Naive thymus-derived CD4-positive, alpha-beta T cell (primary cell): ENCODE data around the gene SYT3. TPM values are rescaled to one million over a fixed set of nuclear protein-coding genes. Genes with fewer than 3 reads are reported as not detected.
"Not testable (repeated sequence)": the region's sequence is repeated elsewhere in the genome, so short reads cannot be mapped to it uniquely, and the experiment has no call there.

Source experiments
- ATAC-seq: fragments of 150-1000 bp; cut with Tn5 transposase; 2 replicates; pipeline ENCODE4 v1.10.0; 2021; ENCODE audit warnings: mild to moderate bottlenecking, moderate library complexity
- CTCF ChIA-PET: fragments of 350-600 bp; sonication (Branson Sonifier 250); formaldehyde crosslinking; loops from one replicate; lab custom pipeline; 2021; ENCODE audit warnings: antibody characterized with exemption; lab: Charles Lee
- POLR2A ChIA-PET: fragments of 350-600 bp; sonication (Branson Sonifier 250); formaldehyde crosslinking; loops from one replicate; lab custom pipeline; 2021; ENCODE audit warnings: antibody characterized with exemption, inconsistent platforms; lab: Charles Lee
- DNase-seq, 9 donors: peaks; one replicate each; pipeline versions ENCODE4 v3.0.0 to v3.0.0-alpha.2; 2020 to 2022; ENCODE audit warnings: mixed read lengths in 1 of 9
- H3K27ac ChIP-seq: one replicate; pipeline ENCODE4 v1.7.0; 2013; ENCODE audit warnings: mild to moderate bottlenecking, low read depth, low read length, moderate library complexity
- H3K27me3 ChIP-seq, 2 donors: one replicate each; pipeline ENCODE4 v1.7.0; 2013; ENCODE audit warnings: low read length in 2 of 2, mild to moderate bottlenecking in 2 of 2, moderate library complexity in 2 of 2; ENCODE audit not compliant: control insufficient read depth in 2 of 2, insufficient read depth in 2 of 2
- H3K36me3 ChIP-seq, 3 experiments: 1 replicate in 2 of 3; 2 replicates in 1 of 3; pipeline ENCODE4 v1.7.0; 2013; ENCODE audit warnings: low read length in 3 of 3, mild to moderate bottlenecking in 3 of 3, moderate library complexity in 1 of 3; ENCODE audit not compliant: insufficient read depth in 3 of 3, control insufficient read depth in 2 of 3
- H3K4me1 ChIP-seq, 2 donors: one replicate each; pipeline ENCODE4 v1.7.0; 2013; ENCODE audit warnings: low read length in 2 of 2, mild to moderate bottlenecking in 2 of 2, moderate library complexity in 1 of 2; ENCODE audit not compliant: control insufficient read depth in 2 of 2, insufficient read depth in 2 of 2
- H3K4me3 ChIP-seq: 2 replicates; pipeline ENCODE4 v1.7.0; 2013; ENCODE audit warnings: mild to moderate bottlenecking, low read length
- H3K9me3 ChIP-seq, 3 experiments: 1 replicate in 2 of 3; 2 replicates in 1 of 3; pipeline ENCODE4 v1.7.0; 2013; ENCODE audit warnings: low read length in 3 of 3; ENCODE audit not compliant: control insufficient read depth in 2 of 3
- H3K27ac Mint-ChIP-seq, 9 donors: one replicate each; pipeline ENCODE4 v1.8.0; 2020 to 2022; ENCODE audit warnings: mixed read lengths in 9 of 9, mild to moderate bottlenecking in 8 of 9, moderate library complexity in 5 of 9, inconsistent platforms in 2 of 9
- H3K27me3 Mint-ChIP-seq, 5 donors: one replicate each; pipeline ENCODE4 v1.8.0; 2021 to 2022; ENCODE audit warnings: mixed read lengths in 5 of 5, mild to moderate bottlenecking in 1 of 5
- H3K36me3 Mint-ChIP-seq, 5 donors: one replicate each; pipeline ENCODE4 v1.8.0; 2020 to 2022; ENCODE audit warnings: mixed read lengths in 5 of 5, mild to moderate bottlenecking in 3 of 5, inconsistent platforms in 1 of 5
- H3K4me1 Mint-ChIP-seq, 7 donors: one replicate each; pipeline ENCODE4 v1.8.0; 2020 to 2022; ENCODE audit warnings: mixed read lengths in 7 of 7, mild to moderate bottlenecking in 3 of 7, inconsistent platforms in 1 of 7
- H3K4me3 Mint-ChIP-seq, 10 donors: one replicate each; pipeline ENCODE4 v1.8.0; 2020 to 2022; ENCODE audit warnings: mild to moderate bottlenecking in 10 of 10, mixed read lengths in 10 of 10, moderate library complexity in 6 of 10, inconsistent platforms in 2 of 10
- H3K9me3 Mint-ChIP-seq, 11 donors: one replicate each; pipeline ENCODE4 v1.8.0; 2020 to 2022; ENCODE audit warnings: mixed read lengths in 11 of 11, mild to moderate bottlenecking in 4 of 11, inconsistent platforms in 1 of 11, moderate library complexity in 1 of 11
- intact Hi-C, 2 donors: fragments of 100-400 bp; cut with micrococcal nuclease; formaldehyde crosslinking; loops; one replicate each; pipeline ENCODE4 v1.15.1; 2023
- polyA plus RNA-seq, 2 donors: library from polyadenylated mRNA; unstranded; fragments of 300-500 nt; fragmentation: Illumina TruSeq; gene quantifications; one replicate each; pipeline ENCODE4 v1.2.3, GENCODE V29; 2021
- total RNA-seq, 6 experiments: library from RNA in 5 of 6; stranded (reverse) in 5 of 6; gene quantifications; 1 replicate in 5 of 6; 2 replicates in 1 of 6; pipeline ENCODE4 v1.2.3 and lab custom pipeline; 2021 to 2026

SYT3 gene
- total and polyA plus RNA-seq, 7 experiments from 2014 or later = 0.13 to 0.47 (median 0.15) TPM; not detected in 3

DNA sequence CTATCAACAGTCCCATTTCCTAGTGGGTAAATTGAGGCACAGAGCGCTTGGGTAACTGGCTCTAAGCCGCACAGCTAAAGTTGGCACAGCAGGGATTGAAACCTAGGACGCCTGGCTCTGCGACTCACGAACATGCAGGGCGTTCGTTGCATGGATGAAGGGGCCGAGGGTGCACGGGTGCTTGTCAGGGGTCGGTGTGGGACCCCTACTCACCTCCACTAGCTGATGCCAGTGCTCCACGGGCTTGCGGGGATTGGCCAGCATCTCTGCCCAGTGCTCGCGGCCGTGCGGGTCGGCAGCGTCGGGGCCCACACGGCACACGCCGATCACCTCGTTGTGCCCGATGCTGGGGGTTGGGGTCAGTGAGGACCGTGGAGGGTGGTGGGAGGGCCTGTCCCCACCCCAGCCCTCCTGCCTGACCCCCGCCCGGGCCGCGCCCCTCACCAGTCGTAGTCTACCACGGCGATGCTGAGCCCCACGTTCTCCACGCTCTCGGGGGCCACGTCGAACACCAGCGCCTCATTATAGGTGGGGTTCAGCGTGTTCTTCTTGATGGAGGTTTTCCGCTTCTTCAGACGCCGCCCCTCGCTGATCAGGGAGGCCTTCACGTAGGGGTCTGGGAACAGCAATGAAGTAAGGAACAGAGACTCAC is 14.6 kb downstream of the SYT3 start:
- H3K36me3 ChIP-seq = no peaks in the 10 kb centered on the region
- intact Hi-C loops = no loop called here
- H3K4me1 ChIP-seq = no peaks in the 10 kb centered on the region
- ChIA-PET CTCF (no interaction called here), POLR2A (no interaction called here)
- Mint-ChIP-seq H3K4me1 (no peaks in the 10 kb centered on the region), H3K27ac (no peak overlapping the region), H3K27me3 (peaks cover 0 to 23% (median 14%) of the 10 kb centered on the region in 5 donors), H3K4me3 (no peak overlapping the region), H3K9me3 (no peaks in the 10 kb centered on the region), H3K36me3 (no peaks in the 10 kb centered on the region)
- no peaks in the 10 kb centered on the region for H3K27me3 ChIP-seq
- no peaks in the 10 kb centered on the region for H3K9me3 ChIP-seq
- no peak overlapping the region for H3K4me3 ChIP-seq
- no peak for DNase-seq
- H3K27ac ChIP-seq = no peak overlapping the region
- ATAC-seq = no peak

DNA sequence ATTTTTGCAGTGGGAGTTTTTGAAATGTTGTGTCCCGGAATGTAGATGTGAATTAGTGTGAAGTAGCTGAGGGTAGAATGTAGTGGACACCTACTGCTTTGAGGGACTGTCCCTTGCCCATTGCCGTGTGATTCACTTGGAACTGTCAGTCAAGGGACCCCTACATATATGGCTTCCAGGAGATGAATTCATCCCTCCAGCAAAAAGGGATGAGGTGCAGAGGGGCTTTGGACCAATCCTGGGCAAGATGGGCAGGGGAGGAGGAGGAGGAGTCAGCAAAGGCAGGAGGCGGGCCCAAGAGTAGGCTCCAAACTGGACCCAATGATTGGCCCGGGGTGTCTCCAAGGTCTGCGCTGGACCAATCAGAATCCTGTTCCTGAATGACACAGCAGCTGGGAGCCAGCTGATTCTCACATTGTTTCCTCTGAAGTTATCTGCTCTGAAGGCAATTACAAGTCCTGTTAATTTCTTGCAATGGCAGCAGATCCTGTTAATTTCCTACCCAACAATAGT is 19.2 kb downstream of the SYT3 start:
- H3K4me1 Mint-ChIP-seq, H3K36me3 Mint-ChIP-seq, H3K27me3 ChIP-seq, H3K27ac ChIP-seq, CTCF ChIA-PET, intact Hi-C loops, H3K4me3 ChIP-seq, H3K9me3 Mint-ChIP-seq, H3K36me3 ChIP-seq, POLR2A ChIA-PET, H3K4me3 Mint-ChIP-seq, H3K4me1 ChIP-seq, DNase-seq, H3K9me3 ChIP-seq, H3K27ac Mint-ChIP-seq, ATAC-seq: not testable (repeated sequence)
- peaks cover 0 to 19% (median 0%) of the 10 kb centered on the region in 5 donors for H3K27me3 Mint-ChIP-seq

DNA sequence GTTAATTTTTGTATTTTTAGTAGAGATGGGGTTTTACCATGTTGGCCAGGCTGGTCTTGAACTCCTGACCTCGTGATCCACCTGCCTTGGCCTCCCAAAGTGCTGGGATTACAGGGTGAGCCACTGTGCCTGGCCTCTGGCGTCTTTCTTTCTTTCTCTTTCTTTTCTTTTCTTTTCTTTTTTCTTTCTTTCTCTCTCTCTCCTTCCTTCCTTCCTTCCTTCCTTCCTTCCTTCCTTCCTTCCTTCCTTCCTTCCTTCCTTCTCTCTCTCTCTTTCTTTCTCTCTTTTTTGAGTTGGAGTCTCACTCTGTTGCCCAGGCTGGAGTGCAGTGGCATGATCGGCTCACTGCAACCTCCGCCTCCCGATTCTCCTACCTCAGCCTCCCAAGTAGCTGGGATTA is 20.5 kb downstream of the SYT3 start:
- H3K36me3 ChIP-seq, ATAC-seq, H3K9me3 Mint-ChIP-seq, H3K4me3 ChIP-seq, H3K27ac Mint-ChIP-seq, H3K27me3 ChIP-seq, CTCF ChIA-PET, H3K9me3 ChIP-seq, H3K4me1 Mint-ChIP-seq, intact Hi-C loops, H3K4me3 Mint-ChIP-seq, DNase-seq, H3K27ac ChIP-seq, H3K36me3 Mint-ChIP-seq, POLR2A ChIA-PET, H3K4me1 ChIP-seq: not testable (repeated sequence)
- H3K27me3 Mint-ChIP-seq = peaks cover 0 to 23% (median 3%) of the 10 kb centered on the region in 5 donors

DNA sequence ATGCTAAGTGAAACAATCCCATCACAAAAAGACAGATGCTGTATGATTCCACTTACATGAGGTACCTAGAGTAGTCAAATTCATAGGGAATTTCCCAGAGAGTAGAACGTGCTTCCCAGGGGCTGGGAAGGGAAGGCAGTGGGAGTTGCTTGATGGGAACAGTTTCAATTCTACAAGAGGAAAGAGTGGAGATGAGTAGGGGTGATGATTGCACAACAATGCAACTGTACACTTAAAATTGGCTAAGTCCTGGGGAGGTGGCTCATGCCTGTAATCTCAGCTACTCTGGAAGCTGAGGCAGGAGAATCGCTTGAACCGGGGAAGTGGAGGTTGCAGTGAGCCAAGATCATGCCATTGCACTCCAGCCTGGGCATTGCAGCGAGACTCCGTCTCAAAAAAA is 21.3 kb downstream of the SYT3 start:
- H3K36me3 ChIP-seq, H3K27me3 ChIP-seq, H3K4me1 Mint-ChIP-seq, intact Hi-C loops, CTCF ChIA-PET, H3K27ac ChIP-seq, H3K4me1 ChIP-seq, H3K4me3 Mint-ChIP-seq, H3K9me3 ChIP-seq, POLR2A ChIA-PET, H3K9me3 Mint-ChIP-seq, DNase-seq, ATAC-seq, H3K36me3 Mint-ChIP-seq, H3K4me3 ChIP-seq, H3K27ac Mint-ChIP-seq: not testable (repeated sequence)
- peaks cover 0 to 24% (median 12%) of the 10 kb centered on the region in 5 donors for H3K27me3 Mint-ChIP-seq

DNA sequence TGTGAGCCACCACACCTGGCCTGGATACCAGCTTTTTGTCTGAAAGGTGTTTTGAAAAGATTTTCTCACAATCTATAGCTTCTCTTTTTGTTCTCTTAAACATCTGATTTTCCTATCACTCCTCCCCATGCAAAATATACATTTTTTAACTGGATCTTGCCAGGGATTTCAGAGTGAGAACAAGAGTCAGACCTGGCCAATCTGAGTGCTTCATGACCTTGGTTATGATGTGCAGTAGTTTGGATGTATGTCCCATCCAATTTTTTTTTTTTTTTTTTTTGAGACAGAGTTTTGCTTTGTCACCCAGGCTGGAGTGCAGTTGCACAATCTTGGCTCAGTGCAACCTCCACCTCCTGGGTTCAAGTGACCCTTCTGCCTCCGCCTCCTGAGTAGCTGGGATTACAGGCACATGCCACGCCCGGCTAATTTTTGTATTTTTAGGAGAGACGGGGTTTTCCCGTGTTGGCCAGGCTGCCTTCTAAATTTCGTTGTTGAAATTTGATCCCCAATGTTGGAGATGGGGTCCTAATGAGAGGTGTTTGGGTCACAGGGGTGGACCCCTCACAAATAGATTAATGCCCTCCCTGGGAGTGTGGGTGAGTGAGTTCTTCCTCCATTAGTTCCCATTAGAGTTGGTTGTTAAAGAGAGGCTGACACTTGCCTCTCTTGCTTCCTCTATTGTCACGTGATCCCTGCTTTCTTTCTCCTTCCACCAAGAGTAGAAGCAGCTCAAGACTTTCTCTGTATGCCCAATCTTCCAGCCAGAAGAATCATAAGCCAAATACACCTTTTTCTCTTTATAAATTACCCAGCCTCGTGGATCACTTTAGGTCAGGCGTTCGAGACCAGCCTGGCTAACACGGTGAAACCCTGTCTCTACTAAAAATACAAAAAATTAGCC is 26.9 kb downstream of the SYT3 start:
- intact Hi-C loops, POLR2A ChIA-PET, H3K9me3 ChIP-seq, CTCF ChIA-PET, H3K4me1 Mint-ChIP-seq, H3K36me3 Mint-ChIP-seq, H3K4me3 ChIP-seq, H3K4me1 ChIP-seq, H3K4me3 Mint-ChIP-seq, H3K27ac Mint-ChIP-seq, H3K27me3 ChIP-seq, DNase-seq, H3K36me3 ChIP-seq, ATAC-seq, H3K27ac ChIP-seq: not testable (repeated sequence)
- H3K27me3 Mint-ChIP-seq = peaks cover 5 to 35% (median 32%) of the 10 kb centered on the region in 5 donors
- peaks cover 0 to 16% (median 5%) of the 10 kb centered on the region in 11 donors for H3K9me3 Mint-ChIP-seq

DNA sequence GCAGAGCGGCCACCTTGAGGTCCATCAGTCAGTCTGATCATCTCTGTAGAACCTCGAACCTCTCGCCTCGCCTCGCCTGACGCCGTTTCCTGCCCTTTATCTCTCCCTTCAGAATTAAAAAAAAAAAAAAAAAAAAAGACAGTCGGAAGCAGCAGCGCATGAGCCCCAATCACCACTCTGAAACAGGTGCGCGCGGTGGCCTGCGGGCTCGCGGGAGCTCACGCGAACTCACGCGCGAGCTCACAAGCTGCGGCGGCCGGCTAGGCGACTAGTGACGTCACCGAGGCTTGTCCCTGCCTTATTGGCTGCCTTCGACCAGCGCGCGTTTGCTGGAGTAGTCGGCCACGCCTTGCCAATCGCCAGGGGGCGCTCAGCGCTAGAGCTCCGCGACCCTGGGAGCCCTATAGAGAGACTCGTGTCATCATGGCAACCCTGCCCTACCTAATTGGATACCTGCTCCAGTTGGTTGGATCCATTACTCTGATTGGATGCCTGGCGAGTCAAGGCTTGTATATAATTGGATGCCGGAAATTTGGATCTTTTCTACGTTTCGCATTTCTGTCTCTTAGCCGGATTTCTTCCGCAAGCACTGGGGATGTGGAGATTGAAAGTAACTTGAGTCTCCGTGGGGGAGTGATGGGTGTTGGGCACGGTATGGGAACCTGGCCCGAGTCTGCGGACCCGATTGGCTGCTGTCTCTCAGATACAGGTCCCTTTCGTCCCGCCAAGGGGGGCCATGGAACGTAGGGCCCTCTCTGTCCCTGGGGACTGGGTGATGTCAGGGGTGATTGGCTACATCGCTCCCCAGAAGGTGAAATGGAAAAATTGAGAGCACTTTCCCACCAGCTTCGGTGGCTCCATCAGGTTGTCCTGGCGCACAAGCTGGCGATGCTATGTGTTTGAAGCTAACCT is 31.6 kb downstream of the SYT3 start:
- ChIA-PET CTCF (no interaction called here), POLR2A (no interaction called here)
- H3K36me3 ChIP-seq = no peaks in the 10 kb centered on the region
- intact Hi-C loops = loop anchor here in 1 of 2 donors (5.0 kb wide), 1 partner anchor 174 kb away; no protein-coding TSS in a partner anchor
- no peak overlapping the region for H3K4me3 ChIP-seq
- Mint-ChIP-seq H3K4me1 (peaks cover 4 to 25% (median 10%) of the 10 kb centered on the region in 7 donors), H3K27me3 (peaks cover 5 to 48% (median 36%) of the 10 kb centered on the region in 5 donors), H3K27ac (no peak overlapping the region), H3K4me3 (peak overlapping the region in 8 of 10 donors; percentile 1 to 71 (median 48)), H3K36me3 (peaks cover 0 to 12% (median 4%) of the 10 kb centered on the region in 5 donors), H3K9me3 (peaks cover 0 to 27% (median 8%) of the 10 kb centered on the region in 11 donors)
- peaks cover 0 to 4% (median 0%) of the 10 kb centered on the region in 3 experiments for H3K9me3 ChIP-seq
- H3K27ac ChIP-seq = no peak overlapping the region
- peaks cover 0 to 3% of the 10 kb centered on the region in 2 donors for H3K27me3 ChIP-seq
- no peaks in the 10 kb centered on the region for H3K4me1 ChIP-seq
- DNase-seq (peak; percentile 21 to 79 (median 54)), ATAC-seq (peak; percentile 78)
